DOHH2 (cell line): Measurements from ENCODE around the gene PHC2.

Experiments used
- H3F3A ChIP-seq: fragments of 200-600 bp; sonication (generic), shearing (Covaris generic); 2 replicates; pipeline ENCODE4 v1.6.0; 2016; ENCODE audit warnings: antibody characterized with exemption, mild to moderate bottlenecking; ENCODE audit not compliant: control insufficient read depth, insufficient read depth
- H3K27ac ChIP-seq: fragments of 200-600 bp; sonication (generic); 2 replicates; pipeline ENCODE4 v1.5.1; 2014; ENCODE audit warnings: low read depth, mild to moderate bottlenecking, low read length, moderate library complexity
- H3K27me3 ChIP-seq: fragments of 200-600 bp; sonication (generic); 2 replicates; pipeline ENCODE4 v1.6.1; 2014; ENCODE audit warnings: mild to moderate bottlenecking, low read length, mixed read lengths; ENCODE audit not compliant: control insufficient read depth
- H3K36me3 ChIP-seq: fragments of 200-600 bp; sonication (generic); 2 replicates; pipeline ENCODE4 v1.6.1; 2014; ENCODE audit warnings: mild to moderate bottlenecking, low read length, moderate library complexity, mixed read lengths; ENCODE audit not compliant: control insufficient read depth
- H3K4me1 ChIP-seq: fragments of 200-600 bp; sonication (generic); 2 replicates; pipeline ENCODE4 v1.6.1; 2014; ENCODE audit warnings: mild to moderate bottlenecking, low read length, mixed read lengths; ENCODE audit not compliant: control insufficient read depth
- H3K4me2 ChIP-seq: fragments of 200-600 bp; sonication (generic); 2 replicates; pipeline ENCODE4 v1.6.0; 2014; ENCODE audit warnings: mild to moderate bottlenecking, low read length, moderate library complexity
- H3K4me3 ChIP-seq: fragments of 200-600 bp; sonication (generic); 2 replicates; pipeline ENCODE4 v1.5.1; 2014; ENCODE audit warnings: mild to moderate bottlenecking, low read length, mixed read lengths
- H3K79me2 ChIP-seq: fragments of 200-600 bp; sonication (generic); 2 replicates; pipeline ENCODE4 v1.6.1; 2014; ENCODE audit warnings: mild to moderate bottlenecking, low read length, mixed read lengths; ENCODE audit not compliant: control insufficient read depth
- H3K9me2 ChIP-seq: fragments of 200-600 bp; sonication (generic); replicated peaks from 2 replicates; pipeline ENCODE4 v1.6.1; 2014; ENCODE audit warnings: mild to moderate bottlenecking, low read length, mixed read lengths; ENCODE audit not compliant: control insufficient read depth
- H3K9me3 ChIP-seq: fragments of 200-600 bp; sonication (generic); 2 replicates; pipeline ENCODE4 v1.6.1; 2014; ENCODE audit warnings: antibody characterized with exemption, low read length, mixed read lengths; ENCODE audit not compliant: control insufficient read depth, insufficient read depth
- H4K20me1 ChIP-seq: fragments of 200-600 bp; sonication (generic); 2 replicates; pipeline ENCODE4 v1.6.0; 2014; ENCODE audit warnings: low read depth, mild to moderate bottlenecking, antibody characterized with exemption, low read length, moderate library complexity; ENCODE audit not compliant: control insufficient read depth, insufficient read depth
- EZH2phosphoT487 ChIP-seq: fragments of 200-600 bp; sonication (generic); IDR thresholded peaks from 2 replicates; pipeline ENCODE4 v1.6.1; 2017; ENCODE audit warnings: borderline replicate concordance, mild to moderate bottlenecking, antibody characterized with exemption, low read length, moderate library complexity, mixed read lengths
- TF ChIP-seq, protein P1 (sequence below): fragments of 200-600 bp; sonication (generic); IDR thresholded peaks from one replicate; pipeline ENCODE4 v1.5.1; 2014; ENCODE audit warnings: antibody characterized with exemption, mild to moderate bottlenecking, low read depth, low read length; ENCODE audit not compliant: poor library complexity, severe bottlenecking

PHC2 gene

DNA sequence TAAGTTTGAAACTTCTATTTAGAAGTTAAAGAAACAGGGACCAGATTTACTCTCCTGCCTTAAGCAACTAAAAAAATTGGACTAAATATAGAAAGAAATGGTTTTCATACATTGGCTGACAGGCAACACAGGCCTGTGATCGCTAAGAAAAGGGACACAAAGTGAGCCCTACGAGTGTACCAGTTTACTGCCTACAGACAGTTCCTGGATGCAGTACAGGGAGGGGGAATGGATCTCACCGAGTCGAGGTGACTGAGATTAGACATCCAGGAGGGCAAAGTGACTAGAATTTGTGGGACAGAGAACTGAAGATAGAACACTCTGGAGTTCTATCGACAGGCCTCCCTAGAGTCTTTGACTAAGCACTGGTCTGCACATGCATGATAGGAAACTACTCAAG lies 16.0 kb downstream of the PHC2 start:
- H3K9me3 ChIP-seq, result peaks cover 14% of the 10 kb centered on the region
- H3K36me3 ChIP-seq, result no peaks in the 10 kb centered on the region
- TF ChIP-seq, protein P1, sequence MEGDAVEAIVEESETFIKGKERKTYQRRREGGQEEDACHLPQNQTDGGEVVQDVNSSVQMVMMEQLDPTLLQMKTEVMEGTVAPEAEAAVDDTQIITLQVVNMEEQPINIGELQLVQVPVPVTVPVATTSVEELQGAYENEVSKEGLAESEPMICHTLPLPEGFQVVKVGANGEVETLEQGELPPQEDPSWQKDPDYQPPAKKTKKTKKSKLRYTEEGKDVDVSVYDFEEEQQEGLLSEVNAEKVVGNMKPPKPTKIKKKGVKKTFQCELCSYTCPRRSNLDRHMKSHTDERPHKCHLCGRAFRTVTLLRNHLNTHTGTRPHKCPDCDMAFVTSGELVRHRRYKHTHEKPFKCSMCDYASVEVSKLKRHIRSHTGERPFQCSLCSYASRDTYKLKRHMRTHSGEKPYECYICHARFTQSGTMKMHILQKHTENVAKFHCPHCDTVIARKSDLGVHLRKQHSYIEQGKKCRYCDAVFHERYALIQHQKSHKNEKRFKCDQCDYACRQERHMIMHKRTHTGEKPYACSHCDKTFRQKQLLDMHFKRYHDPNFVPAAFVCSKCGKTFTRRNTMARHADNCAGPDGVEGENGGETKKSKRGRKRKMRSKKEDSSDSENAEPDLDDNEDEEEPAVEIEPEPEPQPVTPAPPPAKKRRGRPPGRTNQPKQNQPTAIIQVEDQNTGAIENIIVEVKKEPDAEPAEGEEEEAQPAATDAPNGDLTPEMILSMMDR, result no peak
- H3K4me1 ChIP-seq, result no peaks in the 10 kb centered on the region
- no peak overlapping the region for H3K4me2 ChIP-seq
- no peaks in the 10 kb centered on the region for H3K9me2 ChIP-seq
- H3F3A ChIP-seq, result no peaks in the 10 kb centered on the region
- H4K20me1 ChIP-seq, result no peaks in the 10 kb centered on the region
- no peaks in the 10 kb centered on the region for H3K79me2 ChIP-seq
- H3K4me3 ChIP-seq, result no peak overlapping the region
- peaks cover 11% of the 10 kb centered on the region; the same call in 1 of the 2 replicates for H3K27me3 ChIP-seq
- no peak overlapping the region for H3K27ac ChIP-seq

DNA sequence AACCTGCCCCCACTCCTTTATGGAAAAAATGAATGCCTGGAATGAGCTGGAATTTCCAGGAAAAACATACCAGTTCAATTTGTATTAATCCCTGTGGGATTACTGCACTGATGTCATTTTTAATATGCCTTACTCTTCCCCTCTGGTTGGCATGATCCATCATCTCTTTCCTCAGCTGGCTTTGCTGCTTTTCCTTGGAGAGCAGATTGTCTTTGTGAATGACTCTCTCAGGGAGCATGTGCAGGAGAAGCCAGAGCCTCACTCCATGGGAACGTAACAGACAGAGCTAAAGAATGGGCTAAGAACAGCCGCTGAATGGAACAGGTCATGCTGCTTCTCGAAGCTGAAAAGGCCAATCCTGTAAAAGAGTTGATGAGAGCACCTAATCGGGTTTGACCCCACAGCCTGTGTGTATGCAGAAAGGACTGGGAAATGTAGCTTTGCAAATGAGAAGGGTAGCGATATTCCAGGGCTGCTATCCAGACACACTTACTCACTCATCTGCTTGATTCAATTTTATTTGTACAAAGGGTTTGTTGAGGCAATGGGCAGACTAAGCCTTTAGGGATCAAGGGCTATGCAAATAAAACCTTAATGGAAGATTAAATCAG lies 20.7 kb downstream of the PHC2 start:
- Histone ChIP-seq H4K20me1 (no peaks in the 10 kb centered on the region), H3F3A (no peaks in the 10 kb centered on the region), H3K9me2 (no peaks in the 10 kb centered on the region), H3K79me2 (no peaks in the 10 kb centered on the region), H3K4me2 (no peak overlapping the region), H3K27ac (no peak overlapping the region), H3K27me3 (peaks cover 11% of the 10 kb centered on the region; the same call in 1 of the 2 replicates), H3K9me3 (peaks cover 8% of the 10 kb centered on the region), H3K36me3 (no peaks in the 10 kb centered on the region), H3K4me1 (no peaks in the 10 kb centered on the region), H3K4me3 (no peak overlapping the region)
- TF ChIP-seq EZH2phosphoT487, result no peak
- TF ChIP-seq, protein P1, result no peak

DNA sequence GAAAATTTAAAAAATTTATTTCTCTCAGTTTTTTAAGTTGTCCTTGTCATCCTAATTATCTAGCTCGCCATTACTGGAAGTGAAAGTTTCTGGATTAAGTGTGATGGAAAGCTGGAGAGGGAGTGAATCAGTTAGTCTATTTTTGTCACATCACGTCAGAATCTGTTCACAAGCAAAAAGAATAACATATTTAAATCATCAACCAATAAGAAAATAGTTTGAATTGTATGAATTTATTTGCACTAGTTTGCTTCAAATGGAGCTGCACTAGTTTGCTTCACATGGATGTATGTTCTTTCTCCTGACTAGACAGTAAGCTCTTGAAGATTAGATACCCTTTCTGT lies 22.8 kb downstream of the PHC2 start:
- H3K79me2 ChIP-seq, result no peaks in the 10 kb centered on the region

More for the DNA sequence above, 22.8 kb downstream of the PHC2 start:
- Histone ChIP-seq H3K27me3 (peaks cover 8% of the 10 kb centered on the region; the same call in 1 of the 2 replicates), H3K4me1 (no peaks in the 10 kb centered on the region), H4K20me1 (no peaks in the 10 kb centered on the region), H3K4me3 (no peak overlapping the region), H3K27ac (no peak overlapping the region), H3K9me2 (no peaks in the 10 kb centered on the region), H3K36me3 (no peaks in the 10 kb centered on the region), H3K4me2 (no peak overlapping the region), H3K9me3 (no peaks in the 10 kb centered on the region), H3F3A (no peaks in the 10 kb centered on the region)
- TF ChIP-seq, protein P1, result no peak
- no peak for TF ChIP-seq EZH2phosphoT487
